Left ventricle myocardium inferior (tissue), 1 donor: ENCODE measurements around the gene SETD3. TPM values are rescaled to one million over a fixed set of nuclear protein-coding genes. Genes with fewer than 3 reads are reported as not detected.

Source experiments
- DNase-seq: peaks from one replicate; pipeline ENCODE4 v3.0.0-alpha.2; 2020
- H3K27ac ChIP-seq: fragments of 200-600 bp; replicated peaks from 2 replicates; pipeline ENCODE4 v1.8.0; 2021
- H3K27me3 ChIP-seq: fragments of 200-600 bp; 2 replicates; pipeline ENCODE4 v1.8.0; 2021; ENCODE audit warnings: low read depth
- H3K36me3 ChIP-seq: fragments of 200-600 bp; 2 replicates; pipeline ENCODE4 v1.8.0; 2021
- H3K4me1 ChIP-seq: fragments of 200-600 bp; 2 replicates; pipeline ENCODE4 v1.8.0; 2021
- H3K4me3 ChIP-seq: fragments of 200-600 bp; 2 replicates; pipeline ENCODE4 v1.8.0; 2021; ENCODE audit warnings: mild to moderate bottlenecking, moderate library complexity
- H3K9me3 ChIP-seq: fragments of 200-600 bp; replicated peaks from 2 replicates; pipeline ENCODE4 v1.8.0; 2021
- intact Hi-C: fragments of 100-400 bp; cut with micrococcal nuclease; formaldehyde crosslinking; loops from one replicate; pipeline ENCODE4 v1.11.0; 2022
- total RNA-seq: library from RNA; stranded (reverse); fragmentation: NEBNext Ultra II Directional; extraction: Animal tissue kit (Norgen Biotek cat#: 25700); gene quantifications from one replicate; pipeline ENCODE4 v1.2.1, GENCODE V29; 2021
- TF ChIP-seq, protein P1 (sequence below): fragments of 200-600 bp; IDR thresholded peaks from 2 replicates; pipeline ENCODE4 v1.8.0; 2021; ENCODE audit warnings: antibody characterized with exemption, mild to moderate bottlenecking, borderline replicate concordance
- donor health status: DM: no; HTN: yes; CAD: no; lungs with severe emphysema.

SETD3 gene
- total RNA-seq, 1 donor from 2014 or later: 101 TPM

DNA sequence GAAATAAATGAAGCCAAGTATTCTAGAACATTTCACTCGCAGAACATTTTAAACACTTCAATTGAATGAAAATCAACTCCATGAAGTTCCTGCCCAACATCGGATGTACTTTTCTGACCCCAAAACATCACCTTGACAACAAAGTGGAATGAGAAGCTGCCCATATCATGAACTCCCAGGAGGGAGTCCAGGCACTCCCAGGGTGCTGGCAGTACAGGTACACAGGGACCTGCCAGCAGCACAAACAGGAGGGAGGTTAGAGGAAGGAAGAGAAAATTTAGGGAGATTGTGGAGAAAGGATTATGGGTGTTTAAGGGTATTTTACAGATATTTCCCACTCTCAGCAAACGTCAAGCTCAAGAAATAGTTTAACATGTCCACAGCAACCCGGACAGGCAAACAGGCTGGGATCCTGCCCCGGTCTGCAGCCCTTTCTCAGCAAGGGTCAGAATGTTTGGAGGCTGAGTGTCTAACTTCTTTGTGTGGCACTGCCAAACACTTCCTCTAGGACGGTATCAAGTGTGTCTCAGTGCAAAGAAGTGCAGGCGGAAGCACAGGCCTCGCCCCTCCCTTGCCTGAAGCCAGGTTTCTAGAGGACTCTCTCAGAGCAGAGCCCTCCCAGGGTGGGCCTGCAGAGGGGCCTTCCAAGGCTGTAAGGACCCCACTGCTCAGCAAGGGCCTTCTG lies 72.2 kb downstream of the SETD3 start:
- Histone ChIP-seq H3K36me3 (peaks cover 68% of the 10 kb centered on the region), H3K4me1 (no peaks in the 10 kb centered on the region), H3K27me3 (no peaks in the 10 kb centered on the region), H3K27ac (no peak overlapping the region), H3K9me3 (no peaks in the 10 kb centered on the region), H3K4me3 (no peak overlapping the region)
- intact Hi-C loops: no loop called here
- TF ChIP-seq, protein P1, sequence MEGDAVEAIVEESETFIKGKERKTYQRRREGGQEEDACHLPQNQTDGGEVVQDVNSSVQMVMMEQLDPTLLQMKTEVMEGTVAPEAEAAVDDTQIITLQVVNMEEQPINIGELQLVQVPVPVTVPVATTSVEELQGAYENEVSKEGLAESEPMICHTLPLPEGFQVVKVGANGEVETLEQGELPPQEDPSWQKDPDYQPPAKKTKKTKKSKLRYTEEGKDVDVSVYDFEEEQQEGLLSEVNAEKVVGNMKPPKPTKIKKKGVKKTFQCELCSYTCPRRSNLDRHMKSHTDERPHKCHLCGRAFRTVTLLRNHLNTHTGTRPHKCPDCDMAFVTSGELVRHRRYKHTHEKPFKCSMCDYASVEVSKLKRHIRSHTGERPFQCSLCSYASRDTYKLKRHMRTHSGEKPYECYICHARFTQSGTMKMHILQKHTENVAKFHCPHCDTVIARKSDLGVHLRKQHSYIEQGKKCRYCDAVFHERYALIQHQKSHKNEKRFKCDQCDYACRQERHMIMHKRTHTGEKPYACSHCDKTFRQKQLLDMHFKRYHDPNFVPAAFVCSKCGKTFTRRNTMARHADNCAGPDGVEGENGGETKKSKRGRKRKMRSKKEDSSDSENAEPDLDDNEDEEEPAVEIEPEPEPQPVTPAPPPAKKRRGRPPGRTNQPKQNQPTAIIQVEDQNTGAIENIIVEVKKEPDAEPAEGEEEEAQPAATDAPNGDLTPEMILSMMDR: no peak
- no peak for DNase-seq

DNA sequence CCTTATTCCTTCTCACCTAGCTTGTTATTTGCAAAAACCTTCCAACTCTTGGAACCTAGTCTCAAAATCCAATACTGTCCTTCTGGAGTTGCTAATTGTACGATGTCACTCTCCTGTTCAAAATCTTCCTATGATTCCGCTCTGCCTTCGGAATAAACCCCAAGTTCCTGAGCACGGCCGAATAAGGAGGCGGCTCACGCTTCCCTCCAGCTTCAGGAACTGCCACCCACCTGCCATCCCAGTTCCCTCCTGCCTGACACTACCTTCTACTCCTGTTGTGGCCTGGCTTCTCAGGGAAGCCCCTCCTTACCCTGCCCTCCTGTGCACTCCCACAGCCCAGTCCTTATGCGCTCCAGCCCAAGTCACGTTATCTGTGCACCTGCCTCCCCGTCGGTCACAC lies 73.2 kb downstream of the SETD3 start:
- H3K9me3 ChIP-seq: no peaks in the 10 kb centered on the region
- no peak overlapping the region for H3K4me3 ChIP-seq
- TF ChIP-seq, protein P1: no peak
- no peak for DNase-seq
- no peaks in the 10 kb centered on the region for H3K4me1 ChIP-seq
- H3K36me3 ChIP-seq: peaks cover 68% of the 10 kb centered on the region
- H3K27ac ChIP-seq: no peak overlapping the region
- no peaks in the 10 kb centered on the region for H3K27me3 ChIP-seq
- intact Hi-C loops: no loop called here

DNA sequence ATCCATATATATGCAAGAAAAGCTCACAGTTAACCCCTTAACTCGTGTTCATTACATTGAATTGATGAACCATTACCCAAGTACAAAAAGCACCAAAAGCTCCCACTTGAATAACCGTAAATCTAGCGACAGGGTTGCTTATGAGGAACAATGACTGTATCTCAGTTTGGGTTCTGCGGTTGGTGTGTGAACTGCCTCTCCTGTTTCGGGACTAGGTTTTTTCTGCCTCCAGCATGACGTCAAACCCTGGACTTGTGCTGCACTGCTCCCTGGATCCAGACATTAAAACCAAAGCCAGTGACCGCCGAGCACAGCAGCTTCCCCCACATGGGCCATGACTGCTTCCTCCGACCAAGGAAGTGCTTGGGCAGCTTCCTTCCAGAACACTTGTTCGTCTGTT lies 77.7 kb downstream of the SETD3 start:
- Histone ChIP-seq H3K27ac (no peak overlapping the region), H3K27me3 (no peaks in the 10 kb centered on the region), H3K4me1 (peaks cover 2% of the 10 kb centered on the region), H3K36me3 (peaks cover 84% of the 10 kb centered on the region), H3K9me3 (no peaks in the 10 kb centered on the region), H3K4me3 (no peak overlapping the region)
- intact Hi-C loops: no loop called here
- TF ChIP-seq, protein P1: no peak
- DNase-seq: no peak

- DNase-seq: no peak
Measured at GRCh38 chr14:99402285-99402648, 78.4 kb downstream of the SETD3 start.

DNA sequence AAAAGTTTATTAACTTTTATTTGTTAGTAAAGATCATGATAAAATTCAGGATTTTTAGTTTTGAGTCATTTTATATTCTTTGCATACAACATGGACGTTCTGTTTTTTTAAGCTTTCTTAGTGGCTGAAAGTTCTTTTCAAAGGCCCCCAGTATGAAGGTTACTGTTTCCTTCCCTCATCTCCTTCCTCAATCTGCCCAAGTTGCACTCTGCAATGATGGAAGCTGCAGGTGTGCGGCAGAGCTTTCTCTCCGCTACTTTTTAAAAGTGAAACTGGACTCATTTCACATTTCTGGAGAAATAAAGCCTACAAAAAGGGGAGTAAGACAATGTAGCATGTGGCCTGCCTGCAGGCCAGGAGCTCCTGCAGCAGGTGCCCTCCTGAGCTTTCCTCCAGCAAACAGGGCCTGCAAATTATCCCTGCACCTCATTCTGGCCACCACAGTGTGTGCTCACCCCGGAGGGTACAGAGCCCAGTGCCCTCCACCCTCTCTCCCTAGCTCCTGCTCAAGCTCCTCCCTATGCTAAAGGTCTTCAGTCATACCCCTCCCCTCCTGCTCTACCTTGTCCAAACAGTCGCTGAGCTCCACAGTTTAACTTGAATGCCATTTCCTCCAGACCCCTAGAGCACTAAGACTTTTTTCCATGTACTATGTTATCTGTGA lies 78.9 kb downstream of the SETD3 start:
- DNase-seq: no peak
- Histone ChIP-seq H3K9me3 (no peaks in the 10 kb centered on the region), H3K27ac (no peak overlapping the region), H3K27me3 (no peaks in the 10 kb centered on the region), H3K4me1 (peaks cover 8% of the 10 kb centered on the region), H3K36me3 (peaks cover 94% of the 10 kb centered on the region), H3K4me3 (no peak overlapping the region)
- intact Hi-C loops: no loop called here
- TF ChIP-seq, protein P1: no peak

More at GRCh38 chr14:99402285-99402648, 78.4 kb downstream of the SETD3 start:
- TF ChIP-seq, protein P1: no peak
- H3K27me3 ChIP-seq: no peaks in the 10 kb centered on the region
- H3K4me3 ChIP-seq: no peak overlapping the region
- no peak overlapping the region for H3K27ac ChIP-seq
- H3K4me1 ChIP-seq: peaks cover 7% of the 10 kb centered on the region
- intact Hi-C loops: no loop called here
- no peaks in the 10 kb centered on the region for H3K9me3 ChIP-seq
- peaks cover 89% of the 10 kb centered on the region for H3K36me3 ChIP-seq
